ENCODE results near the gene RBP3.

DNA sequence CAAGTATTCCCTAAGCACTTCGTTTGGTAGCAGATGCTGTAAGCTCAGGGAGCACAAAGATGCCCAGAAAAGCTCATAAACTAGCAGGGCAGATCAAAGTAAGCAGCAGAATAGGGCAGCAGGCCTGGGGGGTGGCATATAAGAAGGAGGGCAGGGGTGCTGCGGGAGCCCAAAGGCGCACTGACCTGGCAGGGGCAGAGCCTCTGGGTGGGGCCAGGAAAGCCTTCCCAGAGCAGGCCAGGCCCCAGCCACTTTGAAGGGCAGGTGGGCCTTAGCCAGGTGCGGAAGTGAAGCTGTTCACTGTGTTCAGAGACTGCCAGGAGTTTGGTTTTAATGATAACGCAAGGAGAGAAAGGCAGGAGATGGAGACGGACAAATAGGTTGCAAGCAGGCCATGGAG is 44.3 kb upstream of the RBP3 start:
- TF ChIP-seq, protein P1, sequence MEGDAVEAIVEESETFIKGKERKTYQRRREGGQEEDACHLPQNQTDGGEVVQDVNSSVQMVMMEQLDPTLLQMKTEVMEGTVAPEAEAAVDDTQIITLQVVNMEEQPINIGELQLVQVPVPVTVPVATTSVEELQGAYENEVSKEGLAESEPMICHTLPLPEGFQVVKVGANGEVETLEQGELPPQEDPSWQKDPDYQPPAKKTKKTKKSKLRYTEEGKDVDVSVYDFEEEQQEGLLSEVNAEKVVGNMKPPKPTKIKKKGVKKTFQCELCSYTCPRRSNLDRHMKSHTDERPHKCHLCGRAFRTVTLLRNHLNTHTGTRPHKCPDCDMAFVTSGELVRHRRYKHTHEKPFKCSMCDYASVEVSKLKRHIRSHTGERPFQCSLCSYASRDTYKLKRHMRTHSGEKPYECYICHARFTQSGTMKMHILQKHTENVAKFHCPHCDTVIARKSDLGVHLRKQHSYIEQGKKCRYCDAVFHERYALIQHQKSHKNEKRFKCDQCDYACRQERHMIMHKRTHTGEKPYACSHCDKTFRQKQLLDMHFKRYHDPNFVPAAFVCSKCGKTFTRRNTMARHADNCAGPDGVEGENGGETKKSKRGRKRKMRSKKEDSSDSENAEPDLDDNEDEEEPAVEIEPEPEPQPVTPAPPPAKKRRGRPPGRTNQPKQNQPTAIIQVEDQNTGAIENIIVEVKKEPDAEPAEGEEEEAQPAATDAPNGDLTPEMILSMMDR (IDR thresholded peaks at IDR 0.05), result no peak
- TF ChIP-seq EZH2 (IDR thresholded peaks at IDR 0.05), result no peak
- TF ChIP-seq EZH2phosphoT487 (IDR thresholded peaks at IDR 0.05), result no peak
